ENCODE measurements around the gene CSNK2A3.

DNA sequence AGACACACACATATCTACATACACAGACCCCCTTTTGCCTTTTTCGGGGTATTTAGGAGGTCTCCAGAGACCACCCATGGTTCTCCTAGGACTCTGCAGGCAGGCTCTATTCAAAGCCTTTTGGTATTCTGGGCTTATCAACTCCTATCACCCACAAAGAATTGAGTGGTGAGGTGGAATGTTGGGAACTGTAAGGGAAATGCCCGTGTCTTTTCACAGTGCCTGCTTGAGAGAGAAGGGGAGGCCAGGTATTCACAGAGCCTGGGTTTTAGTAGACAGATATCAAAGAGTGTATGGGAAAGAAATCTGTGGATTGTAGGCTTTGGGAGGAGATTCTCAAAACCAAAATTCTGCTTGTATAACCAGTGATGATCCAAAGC lies 44.0 kb upstream of the CSNK2A3 start:
- TF ChIP-seq ZNF423 (CRISPR knock-in tag; IDR thresholded peaks at IDR 0.05): no peak
- no peak for TF ChIP-seq ESRRA (CRISPR knock-in tag; IDR thresholded peaks at IDR 0.05; ENCODE audit: borderline replicate concordance)
- no peak for TF ChIP-seq CTCF (IDR thresholded peaks at IDR 0.05)
- no peak for TF ChIP-seq ZNF263 (CRISPR knock-in tag; IDR thresholded peaks at IDR 0.05; ENCODE audit: low read depth)
- TF ChIP-seq GABPB1 (CRISPR knock-in tag; IDR thresholded peaks at IDR 0.05): no peak
- no peak for TF ChIP-seq SP1 (CRISPR knock-in tag; conservative IDR thresholded peaks at IDR 0.05)
- TF ChIP-seq NR3C1 (CRISPR knock-in tag; conservative IDR thresholded peaks at IDR 0.05; ENCODE audit: low read depth): no peak
- no peak for TF ChIP-seq NFYB (CRISPR knock-in tag; conservative IDR thresholded peaks at IDR 0.05; ENCODE audit: low read depth)
- TF ChIP-seq USF2 (CRISPR knock-in tag; IDR thresholded peaks at IDR 0.05): no peak
- TF ChIP-seq, protein P1, sequence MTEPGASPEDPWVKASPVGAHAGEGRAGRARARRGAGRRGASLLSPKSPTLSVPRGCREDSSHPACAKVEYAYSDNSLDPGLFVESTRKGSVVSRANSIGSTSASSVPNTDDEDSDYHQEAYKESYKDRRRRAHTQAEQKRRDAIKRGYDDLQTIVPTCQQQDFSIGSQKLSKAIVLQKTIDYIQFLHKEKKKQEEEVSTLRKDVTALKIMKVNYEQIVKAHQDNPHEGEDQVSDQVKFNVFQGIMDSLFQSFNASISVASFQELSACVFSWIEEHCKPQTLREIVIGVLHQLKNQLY (CRISPR knock-in tag; IDR thresholded peaks at IDR 0.05): no peak
- no peak for TF ChIP-seq ETV6 (CRISPR knock-in tag; IDR thresholded peaks at IDR 0.05)
- TF ChIP-seq CREB1 (CRISPR knock-in tag; IDR thresholded peaks at IDR 0.05): no peak
- no peak for TF ChIP-seq JUN (CRISPR knock-in tag; IDR thresholded peaks at IDR 0.05)
- TF ChIP-seq E2F4 (CRISPR knock-in tag; IDR thresholded peaks at IDR 0.05; ENCODE audit: borderline replicate concordance, low read depth): no peak
